GM18873 (cell line): ENCODE results near the gene CLCN1.
A peak's percentile ranks its signal among the peaks of the same experiment; 100 is the strongest.
"Not testable (repeated sequence)": the region's sequence is repeated elsewhere in the genome, so short reads cannot be mapped to it uniquely, and the experiment has no call there.

Experiments used
- ATAC-seq: cut with Tn5 transposase; IDR thresholded peaks from one replicate; pipeline ENCODE4 v1.9.1; 2021; ENCODE audit warnings: mild to moderate bottlenecking, moderate library complexity, moderate number of reproducible peaks; ENCODE audit not compliant: unreplicated experiment, low FRiP score

The CLCN1 gene

GRCh38 chr7:143315776-143316175, at the start of gene CLCN1:
Gene CLCN1 (plus strand): TSS chr7:143316111. CDS start chr7:143316213, 102 bp downstream.
- ATAC-seq = no peak

- ATAC-seq = no peak
Observed at GRCh38 chr7:143269251-143269650, 46.7 kb upstream of the CLCN1 start.

- no peak for ATAC-seq
Observed at GRCh38 chr7:143271240-143271639, 44.7 kb upstream of the CLCN1 start.

- ATAC-seq = no peak
Observed at GRCh38 chr7:143272871-143273270, 43.0 kb upstream of the CLCN1 start.

GRCh38 chr7:143279186-143280098, 36.5 kb upstream of the CLCN1 start:
- no peak for ATAC-seq

- no peak for ATAC-seq
Observed at GRCh38 chr7:143280160-143280559, 35.8 kb upstream of the CLCN1 start.

- ATAC-seq = no peak
Observed at GRCh38 chr7:143280566-143280965, 35.3 kb upstream of the CLCN1 start.

- no peak for ATAC-seq
Observed at GRCh38 chr7:143281529-143281928, 34.4 kb upstream of the CLCN1 start.

GRCh38 chr7:143282124-143282523, 33.8 kb upstream of the CLCN1 start:
- ATAC-seq = no peak

- no peak for ATAC-seq
Observed at GRCh38 chr7:143283381-143283780, 32.5 kb upstream of the CLCN1 start.

GRCh38 chr7:143284591-143285469, 31.1 kb upstream of the CLCN1 start, which contains the start of gene TMEM139:
Gene TMEM139 (plus strand): TSS chr7:143284958. CDS start chr7:143285958, 1,000 bp downstream.
- ATAC-seq = no peak

GRCh38 chr7:143285470-143285778, 30.5 kb upstream of the CLCN1 start:
- no peak for ATAC-seq

GRCh38 chr7:143285806-143286521, 29.9 kb upstream of the CLCN1 start:
- ATAC-seq = no peak

- ATAC-seq = no peak
Observed at GRCh38 chr7:143286522-143286890, 29.4 kb upstream of the CLCN1 start.

- no peak for ATAC-seq
Observed at GRCh38 chr7:143287339-143287934, 28.5 kb upstream of the CLCN1 start.

- ATAC-seq = peak; percentile 80
Observed at GRCh38 chr7:143287935-143288826, 27.7 kb upstream of the CLCN1 start, which contains the start of gene CASP2. Gene CASP2 (plus strand): TSS chr7:143288351. CDS start chr7:143288456, 105 bp downstream.

GRCh38 chr7:143288836-143289235, 27.1 kb upstream of the CLCN1 start:
- ATAC-seq = no peak

- ATAC-seq = no peak
Observed at GRCh38 chr7:143289421-143289820, 26.5 kb upstream of the CLCN1 start.

- ATAC-seq = not testable (repeated sequence)
Observed at GRCh38 chr7:143289888-143290287, 26.0 kb upstream of the CLCN1 start.
